Activated CD8-positive, alpha-beta memory T cell treated with anti-CD3 and anti-CD28 coated beads, Interleukin-2, amount 50 U/mL, for 4 hours (primary cell): Measurements from ENCODE around the gene CHAC1.
A peak's percentile ranks its signal among the peaks of the same experiment; 100 is the strongest.

Experiments used
- DNase-seq: peaks from one replicate; pipeline ENCODE4 v3.0.0-alpha.2; 2020

The CHAC1 gene, protein sequence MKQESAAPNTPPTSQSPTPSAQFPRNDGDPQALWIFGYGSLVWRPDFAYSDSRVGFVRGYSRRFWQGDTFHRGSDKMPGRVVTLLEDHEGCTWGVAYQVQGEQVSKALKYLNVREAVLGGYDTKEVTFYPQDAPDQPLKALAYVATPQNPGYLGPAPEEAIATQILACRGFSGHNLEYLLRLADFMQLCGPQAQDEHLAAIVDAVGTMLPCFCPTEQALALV

GRCh38 chr15:40952901-40953712 is at the start of gene CHAC1:
TSS of gene CHAC1 (plus strand) at chr15:40953471. CDS start at chr15:40953584, 113 bp downstream.
- peak; percentile 97 for DNase-seq

DNA sequence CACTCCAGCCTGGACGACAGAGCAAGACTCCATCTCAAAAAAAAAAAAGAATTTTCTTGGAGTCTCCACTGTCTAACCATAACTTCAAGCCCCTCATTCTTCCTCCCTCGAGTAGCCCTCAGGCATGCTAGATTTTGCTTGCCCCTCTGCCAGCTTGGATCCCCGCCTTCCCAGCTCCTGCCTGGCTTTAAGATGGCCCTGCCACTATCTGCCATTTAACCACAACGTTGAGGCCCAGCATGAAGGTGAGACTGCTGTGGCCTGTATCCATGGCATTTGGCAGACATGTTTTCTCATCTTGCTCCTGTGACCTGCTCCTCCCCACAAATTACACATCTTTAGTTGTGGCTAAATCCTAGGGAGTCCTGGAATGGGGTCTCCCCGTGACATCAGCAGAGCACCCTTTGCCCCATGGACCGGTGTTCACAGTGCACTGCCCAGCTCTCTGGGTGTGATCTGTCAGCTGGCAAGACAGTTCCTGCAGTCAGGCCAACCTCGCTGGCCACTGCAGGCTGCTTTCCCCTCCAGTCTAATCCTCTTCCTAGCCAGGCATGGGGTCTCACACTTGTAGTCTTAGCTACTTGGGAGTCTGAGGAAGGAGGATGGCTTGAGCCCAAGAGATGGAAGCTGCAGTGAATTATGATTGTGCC is 48.6 kb upstream of the CHAC1 start:
- DNase-seq: no peak

GRCh38 chr15:40906091-40906990 is 46.9 kb upstream of the CHAC1 start:
- peak; percentile 80 for DNase-seq

DNA sequence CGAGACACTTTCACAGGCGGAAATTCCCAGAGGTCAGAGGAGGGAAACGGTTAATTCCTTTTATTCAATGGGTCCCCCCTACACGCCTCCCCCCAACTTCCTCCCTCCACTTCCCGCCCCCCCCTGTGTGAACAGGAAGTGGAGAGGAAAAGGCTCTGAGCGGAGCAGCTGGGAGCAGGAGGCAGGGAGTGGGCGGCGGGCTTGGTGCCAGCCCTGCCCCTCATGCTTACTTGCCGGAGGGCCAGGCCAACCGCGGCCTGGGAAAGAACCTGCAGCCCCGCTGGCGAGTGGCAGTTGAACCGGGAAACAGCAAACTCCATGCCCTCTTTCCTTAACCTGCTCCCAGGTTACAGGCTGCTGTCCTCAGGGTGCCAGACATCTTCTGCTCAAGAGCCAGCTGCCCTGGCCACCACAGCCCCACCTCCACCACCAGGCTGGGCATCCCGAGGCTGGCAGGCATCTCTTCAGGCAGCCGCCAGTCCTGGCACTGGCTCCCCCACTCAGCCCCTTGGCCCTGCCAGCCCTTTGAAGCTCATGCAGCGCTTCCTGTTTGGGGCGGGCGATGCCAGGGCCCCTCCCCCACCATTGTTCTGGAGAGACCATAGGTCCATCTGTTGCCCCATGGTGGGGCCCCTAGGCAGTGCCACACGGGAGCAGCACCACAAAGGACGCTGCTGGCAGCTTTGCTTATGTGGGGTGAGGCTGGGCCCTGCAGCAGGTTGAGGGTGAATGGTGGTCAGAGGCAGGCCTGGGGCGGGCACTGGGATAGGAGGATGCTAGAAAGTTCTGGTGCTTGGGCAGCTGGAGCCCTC is 46.1 kb upstream of the CHAC1 start:
- peak; percentile 41 for DNase-seq

- DNase-seq: no peak
Observed at GRCh38 chr15:40908095-40908494, 45.2 kb upstream of the CHAC1 start.

DNA sequence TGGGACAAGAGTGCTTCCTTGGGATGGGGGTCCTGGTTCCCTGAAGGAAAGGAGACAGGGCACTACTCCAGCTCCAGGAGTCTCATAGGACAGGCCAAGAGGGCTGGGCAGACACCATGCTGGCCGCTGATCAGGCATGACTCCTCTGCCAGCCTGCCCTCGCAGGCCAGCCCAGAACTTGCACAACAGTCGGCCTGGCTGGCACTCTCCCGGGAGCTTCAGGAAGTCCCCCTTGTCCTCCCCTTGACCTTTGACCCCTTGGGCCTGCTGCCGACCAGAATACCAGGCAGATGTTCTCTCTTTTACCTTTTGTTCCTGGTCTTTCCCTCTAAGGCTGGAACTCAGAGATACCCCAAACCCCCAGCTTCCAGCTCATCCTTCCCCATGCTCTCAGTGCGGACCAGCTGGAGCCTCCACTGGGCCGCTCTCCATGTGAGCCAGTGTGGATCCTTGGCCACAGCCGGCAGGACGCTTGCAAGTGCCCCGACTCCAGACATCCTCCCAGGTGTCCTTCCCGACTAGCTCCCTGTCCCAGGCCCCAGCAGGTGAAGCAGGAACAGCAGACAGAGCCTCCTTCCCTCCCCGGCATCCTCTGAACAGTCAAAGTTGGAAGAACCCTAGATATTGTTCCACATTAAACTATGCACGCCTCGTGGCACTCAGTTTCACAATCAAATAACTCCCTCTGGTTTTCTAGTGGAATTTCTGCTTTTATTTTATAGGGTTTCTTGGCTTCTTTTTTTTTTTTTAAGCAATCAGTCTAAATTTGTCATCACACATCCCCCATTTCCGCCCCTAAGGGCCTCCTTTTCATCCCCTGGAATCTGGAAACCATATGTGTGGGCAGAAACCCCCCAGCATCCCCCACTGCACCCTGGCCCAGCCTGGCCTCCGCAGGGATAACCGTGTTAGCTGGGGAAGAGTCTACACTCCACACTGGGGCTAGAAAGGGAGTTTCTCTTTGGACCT is 43.3 kb upstream of the CHAC1 start:
- no peak for DNase-seq

GRCh38 chr15:40911141-40911540 is 42.1 kb upstream of the CHAC1 start:
- DNase-seq: no peak

- DNase-seq: no peak
Observed at GRCh38 chr15:40911693-40912092, 41.6 kb upstream of the CHAC1 start.

GRCh38 chr15:40912478-40912877 is 40.8 kb upstream of the CHAC1 start:
- no peak for DNase-seq

DNA sequence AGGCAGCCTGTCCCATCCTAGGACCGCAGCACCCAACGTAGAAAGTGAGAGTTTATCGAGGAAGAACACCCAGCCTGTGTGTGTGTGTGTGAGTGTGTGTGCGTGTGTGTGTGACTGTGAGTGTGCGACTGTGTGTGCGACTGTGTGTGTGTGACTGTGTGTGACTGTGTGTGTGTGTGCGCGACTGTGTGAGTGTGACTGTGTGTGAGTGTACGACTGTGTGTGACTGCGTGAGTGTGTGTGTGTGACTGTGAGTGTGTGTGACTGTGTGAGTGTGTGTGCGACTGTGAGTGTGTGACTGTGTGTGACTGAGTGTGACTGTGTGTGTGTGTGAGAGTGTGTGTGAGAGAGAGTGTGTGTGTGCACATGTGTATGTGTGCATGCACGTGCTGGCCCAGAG is 39.3 kb upstream of the CHAC1 start:
- DNase-seq: no peak

GRCh38 chr15:40914486-40914885 is 38.8 kb upstream of the CHAC1 start:
- DNase-seq: no peak

- no peak for DNase-seq
Observed at GRCh38 chr15:40915116-40915661, 38.1 kb upstream of the CHAC1 start.

- DNase-seq: no peak
Observed at GRCh38 chr15:40915679-40916078, 37.6 kb upstream of the CHAC1 start.

GRCh38 chr15:40917585-40917984 is 35.7 kb upstream of the CHAC1 start:
- DNase-seq: no peak

GRCh38 chr15:40918146-40918798 is 35.0 kb upstream of the CHAC1 start:
- no peak for DNase-seq

GRCh38 chr15:40918799-40919392 is 34.4 kb upstream of the CHAC1 start:
- no peak for DNase-seq

DNA sequence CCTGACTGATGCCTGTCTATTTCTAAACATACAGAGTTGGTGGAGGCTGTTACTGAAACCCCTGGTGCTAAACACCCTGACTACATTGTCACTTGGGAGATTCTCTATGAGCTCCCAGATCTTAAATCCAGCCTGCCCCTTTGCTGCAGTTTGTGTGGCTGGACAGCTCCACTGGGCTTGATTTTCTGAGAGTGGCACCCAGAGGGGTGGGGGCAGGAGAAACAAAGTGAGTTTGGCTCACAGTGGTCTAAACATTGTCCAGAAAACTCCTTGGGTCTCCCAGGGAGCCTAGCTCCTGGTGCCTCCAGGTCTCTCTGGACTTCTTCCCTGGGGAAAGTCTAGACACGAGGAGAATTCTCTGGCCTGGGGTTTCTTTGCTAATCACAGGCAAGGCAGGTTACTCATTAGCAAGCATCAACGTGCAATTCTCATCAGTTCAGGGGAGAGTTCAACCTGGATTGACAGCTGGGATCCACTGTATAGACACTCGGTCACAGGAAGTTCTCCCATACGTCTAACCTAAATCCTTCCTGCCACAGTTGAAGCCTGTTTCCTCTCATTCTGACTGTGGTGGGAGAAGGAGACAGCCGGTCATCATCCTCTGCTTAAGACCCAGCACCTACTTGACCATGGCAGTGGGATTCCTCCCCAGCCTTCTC is 31.2 kb upstream of the CHAC1 start:
- no peak for DNase-seq

- no peak for DNase-seq
Observed at GRCh38 chr15:40922608-40923005, 30.7 kb upstream of the CHAC1 start.

GRCh38 chr15:40923551-40923950 is 29.7 kb upstream of the CHAC1 start:
- DNase-seq: no peak
